Epithelial cell of esophagus (primary cell): Measurements from ENCODE around the gene UBA5.

Experiments used
- DNase-seq: peaks from one replicate; pipeline ENCODE4 v3.0.0; 2010; ENCODE audit warnings: low read depth
- H3K4me3 ChIP-seq: 2 replicates; pipeline ENCODE4 v1.5.1; 2011; ENCODE audit warnings: mild to moderate bottlenecking, low read length, control low read depth
- TF ChIP-seq, protein P1 (sequence below): IDR thresholded peaks from 2 replicates; pipeline ENCODE4 v1.5.1; 2011; ENCODE audit warnings: low read depth, mild to moderate bottlenecking, low read length, control low read depth, inconsistent platforms; ENCODE audit not compliant: insufficient read depth; ENCODE audit errors: missing control alignments

Gene UBA5

DNA sequence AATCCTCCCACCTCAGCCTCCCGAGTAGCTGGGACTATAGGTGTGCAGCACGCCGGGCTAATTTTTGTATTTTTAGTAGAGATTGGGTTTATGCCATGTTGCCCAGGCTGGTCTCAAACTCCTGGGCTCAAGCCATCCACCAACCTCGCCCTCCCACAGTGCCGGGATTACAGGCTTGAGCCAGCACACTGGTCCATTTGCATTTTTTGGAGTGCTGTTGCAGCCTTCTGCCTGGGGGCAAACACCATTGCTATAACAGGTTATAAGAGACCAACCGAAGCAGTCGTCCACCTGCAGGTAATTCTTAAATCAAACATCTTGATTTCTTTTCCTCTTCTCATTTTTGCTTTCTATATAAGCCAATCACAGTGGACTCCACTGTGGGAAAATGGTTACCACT is 35.3 kb upstream of the UBA5 start:
- TF ChIP-seq, protein P1, sequence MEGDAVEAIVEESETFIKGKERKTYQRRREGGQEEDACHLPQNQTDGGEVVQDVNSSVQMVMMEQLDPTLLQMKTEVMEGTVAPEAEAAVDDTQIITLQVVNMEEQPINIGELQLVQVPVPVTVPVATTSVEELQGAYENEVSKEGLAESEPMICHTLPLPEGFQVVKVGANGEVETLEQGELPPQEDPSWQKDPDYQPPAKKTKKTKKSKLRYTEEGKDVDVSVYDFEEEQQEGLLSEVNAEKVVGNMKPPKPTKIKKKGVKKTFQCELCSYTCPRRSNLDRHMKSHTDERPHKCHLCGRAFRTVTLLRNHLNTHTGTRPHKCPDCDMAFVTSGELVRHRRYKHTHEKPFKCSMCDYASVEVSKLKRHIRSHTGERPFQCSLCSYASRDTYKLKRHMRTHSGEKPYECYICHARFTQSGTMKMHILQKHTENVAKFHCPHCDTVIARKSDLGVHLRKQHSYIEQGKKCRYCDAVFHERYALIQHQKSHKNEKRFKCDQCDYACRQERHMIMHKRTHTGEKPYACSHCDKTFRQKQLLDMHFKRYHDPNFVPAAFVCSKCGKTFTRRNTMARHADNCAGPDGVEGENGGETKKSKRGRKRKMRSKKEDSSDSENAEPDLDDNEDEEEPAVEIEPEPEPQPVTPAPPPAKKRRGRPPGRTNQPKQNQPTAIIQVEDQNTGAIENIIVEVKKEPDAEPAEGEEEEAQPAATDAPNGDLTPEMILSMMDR = no peak
- DNase-seq = no peak
- no peak overlapping the region for H3K4me3 ChIP-seq

DNA sequence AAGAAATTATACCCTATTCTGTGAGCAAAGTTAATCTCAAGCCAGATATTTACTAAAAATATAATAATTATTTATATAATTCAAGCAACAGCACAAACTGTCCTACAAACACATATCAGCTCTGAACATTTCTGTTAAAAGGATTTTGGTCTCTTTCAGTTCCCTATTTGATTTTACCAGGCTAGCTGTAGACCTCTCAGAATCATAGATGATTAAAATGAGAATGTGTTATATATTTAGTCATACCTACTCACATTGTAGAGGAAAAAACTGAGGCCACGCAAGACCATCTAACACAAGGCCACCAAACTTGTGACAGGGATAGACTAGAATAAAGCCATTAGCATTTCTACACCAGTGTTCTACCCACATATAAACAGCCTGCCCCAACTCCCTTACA is 34.5 kb upstream of the UBA5 start:
- TF ChIP-seq, protein P1 = no peak

DNA sequence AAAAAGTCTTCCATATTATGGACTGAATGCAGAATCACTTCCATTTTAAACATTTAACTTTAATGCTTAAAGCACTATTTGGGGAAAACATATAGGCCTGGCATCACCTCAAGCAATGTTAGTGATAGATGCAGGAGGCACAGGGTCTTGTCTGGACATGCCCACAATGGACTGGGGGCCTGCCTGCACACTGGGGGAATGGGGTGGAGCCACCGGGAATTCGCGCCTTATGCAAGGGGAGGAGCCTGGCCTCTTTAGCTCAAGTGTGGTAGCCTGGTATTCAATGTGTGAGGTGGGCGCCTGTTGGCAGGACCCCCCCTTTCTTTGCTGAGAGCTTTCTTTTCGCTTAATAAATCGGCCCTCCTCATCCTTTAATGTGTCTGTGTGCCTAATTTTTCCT is 33.2 kb upstream of the UBA5 start:
- H3K4me3 ChIP-seq = no peak overlapping the region
- DNase-seq = peak; percentile 19
- TF ChIP-seq, protein P1 = no peak

More for the DNA sequence above, 34.5 kb upstream of the UBA5 start:
- no peak for DNase-seq
- H3K4me3 ChIP-seq = no peak overlapping the region

DNA sequence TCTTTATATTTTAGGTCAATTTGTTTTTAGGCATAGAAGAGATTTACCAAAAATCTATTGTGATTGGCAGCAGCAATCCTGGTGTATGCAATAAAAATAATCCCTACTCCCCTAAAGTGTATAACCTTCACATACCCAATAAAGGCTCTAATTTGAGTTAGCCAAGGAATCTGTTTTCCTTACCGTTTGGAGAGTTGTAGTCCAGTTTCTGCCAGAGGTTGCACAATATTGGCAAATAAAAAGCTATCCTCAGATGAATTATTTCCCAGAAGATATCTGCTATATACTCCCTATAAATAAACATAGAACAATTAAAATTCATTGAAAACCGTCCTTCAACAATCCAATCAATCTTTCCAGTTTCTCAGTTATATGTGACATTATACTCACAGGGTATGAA is 32.0 kb upstream of the UBA5 start:
- no peak for DNase-seq
- H3K4me3 ChIP-seq = no peak overlapping the region
- TF ChIP-seq, protein P1 = no peak

DNA sequence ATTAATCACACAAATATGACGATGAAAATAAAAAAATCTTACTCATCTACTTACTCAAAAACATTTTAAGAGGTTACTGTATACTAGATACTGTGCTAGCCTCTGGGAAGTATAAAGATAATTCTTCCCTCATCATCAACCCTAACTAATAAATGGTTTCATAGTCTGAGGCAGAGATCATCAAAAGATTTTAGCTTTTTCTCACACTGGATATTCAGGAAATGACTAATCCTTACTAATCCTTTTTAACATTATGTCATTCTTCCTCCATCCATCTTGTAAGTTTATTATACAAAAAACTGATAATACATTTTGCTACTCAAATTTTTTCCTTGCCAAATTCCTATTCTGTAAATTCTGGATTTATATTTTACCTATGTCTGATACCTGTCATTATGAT is 30.2 kb upstream of the UBA5 start:
- no peak overlapping the region for H3K4me3 ChIP-seq
- DNase-seq = peak; percentile 76
- TF ChIP-seq, protein P1 = no peak

DNA sequence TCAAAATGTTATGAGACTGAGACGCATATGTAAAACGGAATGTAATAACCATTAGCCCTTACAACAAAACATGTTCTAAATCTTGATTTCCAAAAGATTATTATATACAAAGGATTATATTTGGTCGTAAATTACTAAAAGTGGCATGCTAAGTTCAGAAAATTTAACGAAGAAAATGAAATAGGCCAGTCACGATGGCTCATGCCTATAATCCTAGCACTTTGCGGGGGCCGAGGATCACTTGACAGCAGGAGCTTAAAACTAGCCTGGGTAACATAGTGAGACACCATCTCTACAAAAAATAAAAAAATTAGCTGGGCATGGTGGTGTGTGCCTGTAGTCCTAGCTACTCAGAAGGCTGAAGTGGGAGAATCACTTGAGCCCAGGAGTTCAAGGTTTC is 29.5 kb upstream of the UBA5 start:
- H3K4me3 ChIP-seq = no peak overlapping the region
- TF ChIP-seq, protein P1 = no peak
- DNase-seq = no peak

DNA sequence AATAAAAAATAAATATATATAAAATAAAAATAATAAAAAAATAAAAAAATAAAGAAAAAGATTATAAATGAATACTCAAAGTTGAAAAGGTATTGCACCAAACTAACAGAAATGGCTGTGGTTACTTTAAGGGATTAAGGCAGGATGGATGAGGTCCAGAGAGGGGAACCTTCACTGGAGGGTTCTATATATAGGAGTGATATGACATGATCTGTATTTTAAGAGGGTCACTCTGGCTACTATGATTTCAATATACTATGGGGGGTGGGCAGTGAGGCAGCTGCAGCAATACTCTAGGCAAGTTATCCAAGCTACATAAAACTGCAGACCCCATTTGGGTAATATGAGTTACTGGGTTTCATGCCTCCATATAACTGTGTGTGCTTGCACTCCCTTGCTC is 25.1 kb upstream of the UBA5 start:
- no peak for DNase-seq
- TF ChIP-seq, protein P1 = no peak
- H3K4me3 ChIP-seq = no peak overlapping the region
